K562 (cell line): ENCODE results near the gene RPL28. TPM values are rescaled to one million over a fixed set of nuclear protein-coding genes. Genes with fewer than 3 reads are reported as not detected.
A peak's percentile ranks its signal among the peaks of the same experiment; 100 is the strongest.

Source experiments
- CBFA2T2 ChIP-seq: fragments of 450-650 bp; conservative IDR thresholded peaks from 2 replicates; pipeline ENCODE4 v1.6.1; 2017; ENCODE audit warnings: mild to moderate bottlenecking
- CREB3 ChIP-seq: fragments of 450-650 bp; conservative IDR thresholded peaks from 2 replicates; pipeline ENCODE4 v1.6.1; 2016; ENCODE audit warnings: missing genetic modification characterization, low read depth, mild to moderate bottlenecking, missing compliant biosample characterization, moderate library complexity
- HNRNPH1 ChIP-seq: fragments of 200-400 bp; formaldehyde crosslinking; optimal IDR thresholded peaks from 2 replicates; pipeline ENCODE3; 2017; ENCODE audit warnings: low read depth, mild to moderate bottlenecking, low read length, moderate library complexity
- MAZ ChIP-seq, 2 experiments: fragments of 450-650 bp in 1 of 2; sonication (generic) in 1 of 2; formaldehyde crosslinking; IDR thresholded peaks in 1 of 2; conservative IDR thresholded peaks in 1 of 2; 2 replicates each; pipeline versions ENCODE4 v1.4.0 to v1.5.0; 2020; ENCODE audit warnings: mild to moderate bottlenecking in 1 of 2, missing genetic modification reagents in 1 of 2
- MXD1 ChIP-seq: fragments of 250-450 bp; sonication (Bioruptor Pico); IDR thresholded peaks from 2 replicates; pipeline ENCODE4 v1.8.0; 2021; ENCODE audit warnings: borderline replicate concordance, mild to moderate bottlenecking, moderate library complexity; ENCODE audit not compliant: poor library complexity, severe bottlenecking
- NONO ChIP-seq, 2 experiments: fragments of 200-400 bp in 1 of 2; fragments of 450-650 bp in 1 of 2; formaldehyde crosslinking in 1 of 2; IDR thresholded peaks; 2 replicates each; pipeline ENCODE4 v1.6.1; 2017; ENCODE audit warnings: low read depth in 2 of 2, mild to moderate bottlenecking in 2 of 2, moderate library complexity in 2 of 2, low read length in 1 of 2
- PHB ChIP-seq: fragments of 250-450 bp; sonication (Bioruptor Pico); IDR thresholded peaks from 2 replicates; pipeline ENCODE4 v1.5.0; 2021
- PTBP1 ChIP-seq: fragments of 200-400 bp; formaldehyde crosslinking; IDR thresholded peaks from 2 replicates; pipeline ENCODE4 v1.6.1; 2017; ENCODE audit warnings: low read depth, low read length
- RERE ChIP-seq: sonication (generic); formaldehyde crosslinking; IDR thresholded peaks from 2 replicates; pipeline ENCODE4 v1.8.0; 2023; ENCODE audit warnings: missing genetic modification reagents, mild to moderate bottlenecking, borderline replicate concordance
- SNIP1 ChIP-seq: fragments of 450-650 bp; IDR thresholded peaks from 2 replicates; pipeline ENCODE4 v1.7.1; 2017; ENCODE audit warnings: low read depth, mild to moderate bottlenecking
- STAG1 ChIP-seq: sonication (generic); formaldehyde crosslinking; IDR thresholded peaks from 2 replicates; pipeline ENCODE4 v1.5.0; 2020; ENCODE audit warnings: missing genetic modification reagents, borderline replicate concordance
- ZKSCAN3 ChIP-seq: fragments of 250-450 bp; sonication (Bioruptor Pico); IDR thresholded peaks from 2 replicates; pipeline ENCODE4 v1.4.0; 2020
- ZMIZ1 ChIP-seq, 2 experiments: fragments of 150-350 bp in 1 of 2; IDR thresholded peaks; 2 replicates each; pipeline ENCODE4 v1.6.1; 2012 to 2016; ENCODE audit warnings: low read depth in 2 of 2, low read length in 2 of 2, mild to moderate bottlenecking in 1 of 2, moderate library complexity in 1 of 2
- ZNF699 ChIP-seq: fragments of 250-450 bp; sonication (Bioruptor Pico); IDR thresholded peaks from 2 replicates; pipeline ENCODE4 v1.8.0; 2021; ENCODE audit warnings: mild to moderate bottlenecking, moderate library complexity; ENCODE audit not compliant: insufficient replicate concordance
- polyA plus RNA-seq, 8 experiments: library from polyadenylated mRNA; depleted of rRNA in 4 of 8; stranded (reverse) in 5 of 8; unstranded in 3 of 8; fragments of >200 nt; fragmentation: Nextera tagmentation in 2 of 8; fragmentation: Illumina TruSeq in 1 of 8; extraction: Ambion mirVana in 2 of 8; extraction: Trizol in 1 of 8; gene quantifications; 2 replicates each; pipeline versions ENCODE4 v1.2.1 to v1.2.3, GENCODE V29; 2011 to 2014; ENCODE audit warnings: inconsistent platforms in 1 of 8, missing spikeins in 1 of 8
- total RNA-seq, 7 experiments: library from RNA; depleted of rRNA in 6 of 7; stranded (reverse); fragments of >200 nt in 6 of 7; fragmentation: Illumina TruSeq in 2 of 7; extraction: Trizol in 2 of 7; gene quantifications; 2 replicates each; pipeline versions ENCODE4 v1.2.1 to v1.2.3, GENCODE V29; 2011 to 2021; ENCODE audit warnings: low replicate concordance in 1 of 7

The RPL28 gene
- total and polyA plus RNA-seq, 9 of the 15 experiments (the other 6 are each of a cell fraction or from before 2014, with no cell fraction given), result 124 to 3,106 (median 622) TPM

- TF ChIP-seq CREB3 (tag) (no peak), NONO (IDR thresholded peaks at IDR 0.05; ENCODE audit: low read depth in 2 of 2, low read length in 1 of 2) (no peak; a peak in 1 of 4 replicates), MAZ (CRISPR knock-in tag; conservative IDR thresholded peaks at IDR 0.05 in 1 of 2, IDR thresholded peaks at IDR 0.05 in 1 of 2) (peak; percentile 84 to 97), ZKSCAN3 (CRISPR knock-in tag) (no peak), PTBP1 (no peak), PHB (CRISPR knock-in tag) (no peak), ZNF699 (CRISPR knock-in tag) (no peak), ZMIZ1 (IDR thresholded peaks at IDR 0.05; ENCODE audit: low read depth in 2 of 2, low read length in 2 of 2) (0 out of 4 replicates have a peak, but pooled peaks of 1 of the 2 experiments have one; percentile 32), MXD1 (CRISPR knock-in tag) (no peak), HNRNPH1 (no peak), SNIP1 (no peak), RERE (no peak), CBFA2T2 (no peak), STAG1 (CRISPR knock-in tag) (no peak)
Observed at GRCh38 chr19:55339105-55339888, 46.4 kb upstream of the RPL28 start, which contains the start of gene KMT5C (continued).
